OCI-LY3 (cell line): Measurements from ENCODE around the gene TRIP10.

Source experiments
- H2AFZ ChIP-seq: fragments of 200-600, 300-600 bp; shearing (Covaris generic); 2 replicates; pipeline ENCODE4 v1.6.0; 2014; ENCODE audit warnings: antibody characterized with exemption, low read depth, low read length
- H3K27ac ChIP-seq: fragments of 200-600, 300-600 bp; sonication (generic); 2 replicates; pipeline ENCODE4 v1.5.1; 2014; ENCODE audit warnings: mild to moderate bottlenecking, low read length, moderate library complexity, mixed read lengths
- H3K27me3 ChIP-seq: fragments of 200-600, 300-600 bp; sonication (generic); 2 replicates; pipeline ENCODE4 v1.6.1; 2014; ENCODE audit warnings: low read depth, low read length, mixed read lengths
- H3K36me3 ChIP-seq: fragments of 200-600, 300-600 bp; sonication (generic); replicated peaks from 2 replicates; pipeline ENCODE3; 2014; ENCODE audit warnings: low read depth, low read length, mixed read lengths
- H3K4me1 ChIP-seq: fragments of 300-600, 200-600 bp; sonication (generic); 2 replicates; pipeline ENCODE4 v1.6.1; 2014; ENCODE audit warnings: low read length, mixed read lengths
- H3K4me2 ChIP-seq: fragments of 200-600, 300-600 bp; sonication (generic); 2 replicates; pipeline ENCODE4 v1.6.1; 2014; ENCODE audit warnings: low read length, mixed read lengths
- H3K4me3 ChIP-seq: fragments of 300-600, 200-600 bp; sonication (generic); 2 replicates; pipeline ENCODE4 v1.5.1; 2014; ENCODE audit warnings: antibody characterized with exemption, mild to moderate bottlenecking, low read length, moderate library complexity
- H3K79me2 ChIP-seq: fragments of 300-600, 200-600 bp; shearing (Covaris generic); 2 replicates; pipeline ENCODE4 v1.6.1; 2014; ENCODE audit warnings: mild to moderate bottlenecking, low read length, mixed read lengths
- H3K9ac ChIP-seq: fragments of 300-600, 200-600 bp; shearing (Covaris generic); 2 replicates; pipeline ENCODE4 v1.6.0; 2014; ENCODE audit warnings: mild to moderate bottlenecking, low read length, moderate library complexity
- H3K9me3 ChIP-seq: fragments of 200-600, 300-600 bp; shearing (Covaris generic); 2 replicates; pipeline ENCODE4 v1.6.1; 2014; ENCODE audit warnings: low read length, mixed read lengths; ENCODE audit not compliant: insufficient read depth
- H4K20me1 ChIP-seq: fragments of 200-600, 300-600 bp; sonication (generic); 2 replicates; pipeline ENCODE4 v1.6.1; 2016; ENCODE audit warnings: low read length, mixed read lengths; ENCODE audit not compliant: insufficient read depth
- CTCF ChIP-seq: fragments of 200-600, 300-600 bp; sonication (generic); IDR thresholded peaks from 2 replicates; pipeline ENCODE4 v1.5.1; 2014; ENCODE audit warnings: antibody characterized with exemption, low read length, low read depth
- EZH2phosphoT487 ChIP-seq: fragments of 200-600 bp; shearing (Covaris generic); IDR thresholded peaks from 2 replicates; pipeline ENCODE4 v1.6.1; 2018; ENCODE audit warnings: antibody characterized with exemption, mixed run types, low read depth

Gene TRIP10

GRCh38 chr19:6729573-6730152, 9.8 kb upstream of the TRIP10 start:
- no peak for TF ChIP-seq EZH2phosphoT487
- TF ChIP-seq CTCF, result no peak
- H4K20me1 ChIP-seq, result no peaks in the 10 kb centered on the region
- H3K4me2 ChIP-seq, result no peak overlapping the region
- H3K27me3 ChIP-seq, result no peaks in the 10 kb centered on the region
- H3K4me3 ChIP-seq, result no peak overlapping the region
- no peaks in the 10 kb centered on the region for H3K9me3 ChIP-seq
- H3K79me2 ChIP-seq, result no peaks in the 10 kb centered on the region
- H3K9ac ChIP-seq, result no peak overlapping the region
- H3K4me1 ChIP-seq, result peaks cover 14% of the 10 kb centered on the region
- peaks cover 5% of the 10 kb centered on the region for H3K36me3 ChIP-seq
- no peak overlapping the region for H3K27ac ChIP-seq
- H2AFZ ChIP-seq, result no peak overlapping the region

GRCh38 chr19:6730153-6730804, 9.2 kb upstream of the TRIP10 start:
- peaks cover 14% of the 10 kb centered on the region for H3K4me1 ChIP-seq
- no peak overlapping the region for H3K9ac ChIP-seq
- H3K79me2 ChIP-seq, result no peaks in the 10 kb centered on the region
- H4K20me1 ChIP-seq, result no peaks in the 10 kb centered on the region
- H3K9me3 ChIP-seq, result no peaks in the 10 kb centered on the region
- H3K4me3 ChIP-seq, result no peak overlapping the region
- TF ChIP-seq CTCF (no peak), EZH2phosphoT487 (no peak)
- H3K27ac ChIP-seq, result no peak overlapping the region
- peaks cover 5% of the 10 kb centered on the region for H3K36me3 ChIP-seq
- no peak overlapping the region for H2AFZ ChIP-seq
- no peaks in the 10 kb centered on the region for H3K27me3 ChIP-seq
- no peak overlapping the region for H3K4me2 ChIP-seq

- H3K27me3 ChIP-seq, result no peaks in the 10 kb centered on the region
- H3K4me2 ChIP-seq, result no peak overlapping the region
- peaks cover 19% of the 10 kb centered on the region for H3K4me1 ChIP-seq
- no peak overlapping the region for H3K4me3 ChIP-seq
- no peak overlapping the region for H3K27ac ChIP-seq
- peaks cover 8% of the 10 kb centered on the region for H3K79me2 ChIP-seq
- no peak overlapping the region for H3K9ac ChIP-seq
- TF ChIP-seq CTCF (no peak), EZH2phosphoT487 (no peak)
- no peak overlapping the region for H2AFZ ChIP-seq
- no peaks in the 10 kb centered on the region for H4K20me1 ChIP-seq
- H3K9me3 ChIP-seq, result no peaks in the 10 kb centered on the region
- H3K36me3 ChIP-seq, result peaks cover 5% of the 10 kb centered on the region
Observed at GRCh38 chr19:6730941-6731670, 8.4 kb upstream of the TRIP10 start.

GRCh38 chr19:6731822-6732221, 7.7 kb upstream of the TRIP10 start:
- H3K9ac ChIP-seq, result no peak overlapping the region
- H3K27ac ChIP-seq, result no peak overlapping the region
- peaks cover 5% of the 10 kb centered on the region for H3K36me3 ChIP-seq
- no peaks in the 10 kb centered on the region for H4K20me1 ChIP-seq
- no peak overlapping the region for H2AFZ ChIP-seq
- no peak overlapping the region for H3K4me3 ChIP-seq
- H3K79me2 ChIP-seq, result peaks cover 15% of the 10 kb centered on the region
- H3K4me1 ChIP-seq, result peaks cover 19% of the 10 kb centered on the region
- H3K27me3 ChIP-seq, result no peaks in the 10 kb centered on the region
- no peaks in the 10 kb centered on the region for H3K9me3 ChIP-seq
- TF ChIP-seq CTCF, result no peak
- no peak for TF ChIP-seq EZH2phosphoT487
- H3K4me2 ChIP-seq, result no peak overlapping the region
